IMR-90 (cell line): ENCODE measurements around the gene LRRC57. TPM values are rescaled to one million over a fixed set of nuclear protein-coding genes. Genes with fewer than 3 reads are reported as not detected.

Experiments used
- ATAC-seq: fragments of 200-7000 bp; cut with Tn5 transposase; 2 replicates; pipeline ENCODE4 v1.9.1; 2020; ENCODE audit warnings: low read depth, mild to moderate bottlenecking, moderate library complexity
- BruUV-seq: library from RNA; stranded (reverse); fragments of 400-500 nt; replicated peaks from 2 replicates; lab custom pipeline; 2021; lab: Mats Ljungman, UMichigan
- CTCF ChIA-PET: fragments of 300-600 bp; formaldehyde crosslinking; extraction: SDS; loops from one replicate; lab custom pipeline; 2021; ENCODE audit warnings: antibody characterized with exemption; lab: Yijun Ruan, JAX
- POLR2A ChIA-PET: fragments of 300-600 bp; sonication (Branson Sonifier 250); formaldehyde crosslinking; loops from one replicate; lab custom pipeline; 2022; ENCODE audit warnings: antibody characterized with exemption; ENCODE audit not compliant: unreplicated experiment; lab: Charles Lee
- DNase-seq: peaks from one replicate; pipeline ENCODE4 v3.0.0; 2013
- H2AFZ ChIP-seq: replicated peaks from 2 replicates; pipeline ENCODE3; 2013; ENCODE audit warnings: low read length, mild to moderate bottlenecking; ENCODE audit not compliant: poor library complexity
- H2AK5ac ChIP-seq: 2 replicates; pipeline ENCODE4 v1.6.1; 2013; ENCODE audit warnings: low read depth, low read length, inconsistent platforms
- H2AK9ac ChIP-seq: replicated peaks from 2 replicates; pipeline ENCODE3; 2013; ENCODE audit warnings: mild to moderate bottlenecking, low read depth, low read length, moderate library complexity; ENCODE audit not compliant: poor library complexity
- H2BK120ac ChIP-seq: 2 replicates; pipeline ENCODE4 v1.6.1; 2013; ENCODE audit warnings: low read depth, low read length, inconsistent platforms
- H2BK15ac ChIP-seq: 3 replicates; pipeline ENCODE4 v1.6.1; 2013; ENCODE audit warnings: low read depth, low read length, inconsistent platforms
- H2BK20ac ChIP-seq: 2 replicates; pipeline ENCODE4 v1.6.1; 2013; ENCODE audit warnings: low read depth, mild to moderate bottlenecking, inconsistent platforms, low read length, moderate library complexity
- H2BK5ac ChIP-seq: 2 replicates; pipeline ENCODE4 v1.6.1; 2013; ENCODE audit warnings: mild to moderate bottlenecking, low read depth, low read length, inconsistent platforms; ENCODE audit not compliant: poor library complexity, severe bottlenecking
- H3K14ac ChIP-seq: replicated peaks from 2 replicates; pipeline ENCODE4 v1.6.1; 2013; ENCODE audit warnings: low read depth, low read length, inconsistent platforms
- H3K18ac ChIP-seq: 2 replicates; pipeline ENCODE4 v1.6.1; 2013; ENCODE audit warnings: low read depth, low read length, control low read depth
- H3K23ac ChIP-seq: 2 replicates; pipeline ENCODE4 v1.6.1; 2013; ENCODE audit warnings: low read depth, low read length, inconsistent platforms
- H3K27ac ChIP-seq: 2 replicates; pipeline ENCODE4 v1.5.1; 2013; ENCODE audit warnings: mild to moderate bottlenecking, control low read depth, low read length; ENCODE audit not compliant: insufficient read depth
- H3K27me3 ChIP-seq: 2 replicates; pipeline ENCODE4 v1.6.1; 2013; ENCODE audit warnings: low read length; ENCODE audit not compliant: control insufficient read depth, insufficient read depth
- H3K36me3 ChIP-seq: 2 replicates; pipeline ENCODE4 v1.6.1; 2013; ENCODE audit warnings: low read length, mixed read lengths; ENCODE audit not compliant: control insufficient read depth, insufficient read depth
- H3K4ac ChIP-seq: 2 replicates; pipeline ENCODE4 v1.6.1; 2013; ENCODE audit warnings: low read depth, low read length, inconsistent platforms
- H3K4me1 ChIP-seq: 2 replicates; pipeline ENCODE4 v1.6.1; 2013; ENCODE audit warnings: low read length, mixed read lengths; ENCODE audit not compliant: control insufficient read depth, insufficient read depth
- H3K4me2 ChIP-seq: 2 replicates; pipeline ENCODE4 v1.6.1; 2013; ENCODE audit warnings: low read depth, mild to moderate bottlenecking, control low read depth, low read length, moderate library complexity
- H3K4me3 ChIP-seq: 2 replicates; pipeline ENCODE4 v1.5.1; 2013; ENCODE audit warnings: low read depth, mild to moderate bottlenecking, control low read depth, low read length, moderate library complexity; ENCODE audit not compliant: insufficient read depth
- H3K56ac ChIP-seq: 2 replicates; pipeline ENCODE4 v1.6.1; 2013; ENCODE audit warnings: low read length, inconsistent platforms; ENCODE audit not compliant: insufficient read depth; ENCODE audit errors: extremely low read depth
- H3K79me1 ChIP-seq, 2 experiments: 2 replicates each; pipeline ENCODE4 v1.6.1; 2013; ENCODE audit warnings: low read length in 2 of 2, inconsistent platforms in 1 of 2, low read depth in 1 of 2
- H3K9ac ChIP-seq: 2 replicates; pipeline ENCODE4 v1.6.1; 2013; ENCODE audit warnings: low read depth, low read length, control low read depth
- H3K9me1 ChIP-seq: 2 replicates; pipeline ENCODE4 v1.6.1; 2013; ENCODE audit warnings: low read length, inconsistent platforms; ENCODE audit not compliant: insufficient read depth
- H3K9me3 ChIP-seq: 2 replicates; pipeline ENCODE4 v1.6.1; 2013; ENCODE audit warnings: low read length; ENCODE audit not compliant: control insufficient read depth, insufficient read depth
- H4K20me1 ChIP-seq: 2 replicates; pipeline ENCODE4 v1.6.1; 2013; ENCODE audit warnings: low read length, inconsistent platforms; ENCODE audit not compliant: insufficient read depth
- H4K5ac ChIP-seq: 2 replicates; pipeline ENCODE4 v1.6.1; 2013; ENCODE audit warnings: mild to moderate bottlenecking, low read depth, low read length, control low read depth
- H4K8ac ChIP-seq, 2 experiments: 2 replicates each; pipeline ENCODE4 v1.6.1; 2013; ENCODE audit warnings: low read depth in 2 of 2, low read length in 2 of 2, control low read depth in 1 of 2, inconsistent platforms in 1 of 2
- H4K91ac ChIP-seq: 2 replicates; pipeline ENCODE4 v1.6.1; 2013; ENCODE audit warnings: low read depth, low read length, inconsistent platforms; ENCODE audit not compliant: insufficient read depth
- BHLHE40 ChIP-seq: fragments of 150-350 bp; IDR thresholded peaks from 2 replicates; pipeline ENCODE4 v1.6.1; 2016; ENCODE audit warnings: mild to moderate bottlenecking, low read depth, low read length
- CHD1 ChIP-seq: IDR thresholded peaks from 2 replicates; pipeline ENCODE4 v1.6.1; 2012; ENCODE audit warnings: low read depth, low read length, improper control_type of control experiment
- FOS ChIP-seq: fragments of 150-350 bp; IDR thresholded peaks from 2 replicates; pipeline ENCODE4 v1.6.1; 2016; ENCODE audit warnings: low read depth, low read length
- MAZ ChIP-seq: IDR thresholded peaks from 2 replicates; pipeline ENCODE4 v1.6.1; 2012; ENCODE audit warnings: low read depth, mild to moderate bottlenecking, low read length, improper control_type of control experiment, moderate library complexity, borderline replicate concordance
- MXI1 ChIP-seq: IDR thresholded peaks from 2 replicates; pipeline ENCODE4 v1.6.1; 2012; ENCODE audit warnings: low read depth, mild to moderate bottlenecking, low read length, moderate library complexity, borderline replicate concordance
- NFE2L2 ChIP-seq: fragments of 150-350 bp; IDR thresholded peaks from 2 replicates; pipeline ENCODE4 v1.6.1; 2016; ENCODE audit warnings: low read depth, mild to moderate bottlenecking, low read length
- POLR2A ChIP-seq: IDR thresholded peaks from 2 replicates; pipeline ENCODE4 v1.6.1; 2012; ENCODE audit warnings: mild to moderate bottlenecking, low read depth, low read length
- RAD21 ChIP-seq: IDR thresholded peaks from 2 replicates; pipeline ENCODE4 v1.6.1; 2012; ENCODE audit warnings: low read length, improper control_type of control experiment
- RFX5 ChIP-seq: IDR thresholded peaks from 2 replicates; pipeline ENCODE4 v1.8.0; 2012; ENCODE audit warnings: low read depth, mild to moderate bottlenecking, low read length, moderate library complexity
- SMC3 ChIP-seq: fragments of 150-350 bp; IDR thresholded peaks from 2 replicates; pipeline ENCODE4 v1.6.1; 2016; ENCODE audit warnings: low read depth, mild to moderate bottlenecking, antibody characterized with exemption, low read length, moderate library complexity
- WGBS, 2 experiments: methylation state at CpG; one replicate each; pipeline versions ENCODE4 v1.1.5 to v1.1.7; 2013; ENCODE audit warnings: missing lambda C conversion rate in 2 of 2; ENCODE audit not compliant: insufficient read length in 1 of 2; ENCODE audit errors: extremely low coverage in 2 of 2; 5-methylcytosine and 5-hydroxymethylcytosine counted together
- dilution Hi-C: fragments of 300-500 bp; cut with HindIII; formaldehyde crosslinking; loops from one replicate; pipeline ENCODE4 v1.14.3; 2018; ENCODE audit warnings: low sequenced_read_pairs; ENCODE audit not compliant: unreplicated experiment
- in situ Hi-C: fragments of 300-500 bp; cut with MboI; formaldehyde crosslinking; loops from 3 replicates; pipeline ENCODE4 v1.14.3; 2019; ENCODE audit warnings: low sequenced_read_pairs, inconsistent platforms, mixed read lengths
- intact Hi-C: fragments of 100-400 bp; cut with micrococcal nuclease; formaldehyde crosslinking; loops from 2 replicates; pipeline ENCODE4 v1.10.0; 2022
- polyA plus RNA-seq, 3 experiments: library from polyadenylated mRNA; depleted of rRNA; stranded (reverse); fragments of >200 nt; gene quantifications; 2 replicates each; pipeline ENCODE4 v1.2.3, GENCODE V29; 2012; ENCODE audit warnings: low replicate concordance in 1 of 3
- total RNA-seq: library from RNA; depleted of rRNA; stranded (reverse); fragments of >200 nt; gene quantifications from 2 replicates; pipeline ENCODE4 v1.2.3, GENCODE V29; 2012
- TF ChIP-seq, protein P1 (sequence below): fragments of 150-350 bp; IDR thresholded peaks from 2 replicates; pipeline ENCODE4 v1.6.1; 2017; ENCODE audit warnings: mild to moderate bottlenecking, antibody characterized with exemption, low read length, low read depth
- TF ChIP-seq, protein P2 (sequence below): fragments of 150-350 bp; IDR thresholded peaks from 2 replicates; pipeline ENCODE4 v1.6.1; 2016; ENCODE audit warnings: low read depth, mild to moderate bottlenecking, low read length, moderate library complexity, borderline replicate concordance
- TF ChIP-seq, protein P3 (sequence below): conservative IDR thresholded peaks from 2 replicates; pipeline ENCODE4 v1.5.1; 2012; ENCODE audit warnings: mild to moderate bottlenecking, low read depth, low read length, improper control_type of control experiment

Gene LRRC57
- total and polyA plus RNA-seq, 2 of the 4 experiments (the other 2 are of a cell fraction): 9.5 to 11.3 TPM

DNA sequence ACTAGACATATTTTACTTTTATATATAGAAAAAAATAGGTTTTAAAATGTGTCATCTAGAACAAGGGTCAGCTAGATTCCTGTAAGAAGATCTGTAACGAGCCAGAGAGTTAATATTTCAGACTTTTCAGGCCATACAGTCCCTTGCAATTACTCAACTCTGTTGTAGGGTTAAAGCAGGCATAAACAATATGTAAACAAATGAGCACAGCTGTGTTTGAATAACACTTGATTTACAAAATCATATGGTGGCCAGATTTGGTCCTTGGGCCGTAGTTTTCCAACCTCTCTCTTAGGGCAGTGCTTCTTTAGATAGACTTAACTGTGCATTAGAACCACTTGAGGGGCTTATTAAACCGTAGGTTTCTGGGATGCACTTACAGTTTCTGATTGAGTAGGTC is 19.6 kb downstream of the LRRC57 start:
- no peak overlapping the region for H3K4me2 ChIP-seq
- H2BK20ac ChIP-seq: no peak overlapping the region
- TF ChIP-seq BHLHE40: no peak
- TF ChIP-seq CHD1: no peak
- no peak for TF ChIP-seq MAZ
- TF ChIP-seq, protein P1, sequence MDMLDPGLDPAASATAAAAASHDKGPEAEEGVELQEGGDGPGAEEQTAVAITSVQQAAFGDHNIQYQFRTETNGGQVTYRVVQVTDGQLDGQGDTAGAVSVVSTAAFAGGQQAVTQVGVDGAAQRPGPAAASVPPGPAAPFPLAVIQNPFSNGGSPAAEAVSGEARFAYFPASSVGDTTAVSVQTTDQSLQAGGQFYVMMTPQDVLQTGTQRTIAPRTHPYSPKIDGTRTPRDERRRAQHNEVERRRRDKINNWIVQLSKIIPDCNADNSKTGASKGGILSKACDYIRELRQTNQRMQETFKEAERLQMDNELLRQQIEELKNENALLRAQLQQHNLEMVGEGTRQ: no peak
- TF ChIP-seq, protein P2, sequence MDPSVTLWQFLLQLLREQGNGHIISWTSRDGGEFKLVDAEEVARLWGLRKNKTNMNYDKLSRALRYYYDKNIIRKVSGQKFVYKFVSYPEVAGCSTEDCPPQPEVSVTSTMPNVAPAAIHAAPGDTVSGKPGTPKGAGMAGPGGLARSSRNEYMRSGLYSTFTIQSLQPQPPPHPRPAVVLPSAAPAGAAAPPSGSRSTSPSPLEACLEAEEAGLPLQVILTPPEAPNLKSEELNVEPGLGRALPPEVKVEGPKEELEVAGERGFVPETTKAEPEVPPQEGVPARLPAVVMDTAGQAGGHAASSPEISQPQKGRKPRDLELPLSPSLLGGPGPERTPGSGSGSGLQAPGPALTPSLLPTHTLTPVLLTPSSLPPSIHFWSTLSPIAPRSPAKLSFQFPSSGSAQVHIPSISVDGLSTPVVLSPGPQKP: no peak
- TF ChIP-seq MXI1: no peak
- TF ChIP-seq RFX5: no peak
- TF ChIP-seq POLR2A: no peak
- no peak for TF ChIP-seq NFE2L2
- TF ChIP-seq SMC3: no peak
- TF ChIP-seq FOS: no peak
- TF ChIP-seq, protein P3, sequence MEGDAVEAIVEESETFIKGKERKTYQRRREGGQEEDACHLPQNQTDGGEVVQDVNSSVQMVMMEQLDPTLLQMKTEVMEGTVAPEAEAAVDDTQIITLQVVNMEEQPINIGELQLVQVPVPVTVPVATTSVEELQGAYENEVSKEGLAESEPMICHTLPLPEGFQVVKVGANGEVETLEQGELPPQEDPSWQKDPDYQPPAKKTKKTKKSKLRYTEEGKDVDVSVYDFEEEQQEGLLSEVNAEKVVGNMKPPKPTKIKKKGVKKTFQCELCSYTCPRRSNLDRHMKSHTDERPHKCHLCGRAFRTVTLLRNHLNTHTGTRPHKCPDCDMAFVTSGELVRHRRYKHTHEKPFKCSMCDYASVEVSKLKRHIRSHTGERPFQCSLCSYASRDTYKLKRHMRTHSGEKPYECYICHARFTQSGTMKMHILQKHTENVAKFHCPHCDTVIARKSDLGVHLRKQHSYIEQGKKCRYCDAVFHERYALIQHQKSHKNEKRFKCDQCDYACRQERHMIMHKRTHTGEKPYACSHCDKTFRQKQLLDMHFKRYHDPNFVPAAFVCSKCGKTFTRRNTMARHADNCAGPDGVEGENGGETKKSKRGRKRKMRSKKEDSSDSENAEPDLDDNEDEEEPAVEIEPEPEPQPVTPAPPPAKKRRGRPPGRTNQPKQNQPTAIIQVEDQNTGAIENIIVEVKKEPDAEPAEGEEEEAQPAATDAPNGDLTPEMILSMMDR: no peak
- no peak for TF ChIP-seq RAD21
- ATAC-seq: peak; percentile 77
- no peak overlapping the region for H4K91ac ChIP-seq
- intact Hi-C loops: no loop called here
- no peak overlapping the region for H3K14ac ChIP-seq
- ChIA-PET POLR2A (no interaction called here), CTCF (no interaction called here)
- no peak overlapping the region for H2BK5ac ChIP-seq
- no peak overlapping the region for H3K27ac ChIP-seq
- no peaks in the 10 kb centered on the region for H3K9me3 ChIP-seq
- no peak overlapping the region for H2AK5ac ChIP-seq
- no peak overlapping the region for H3K4ac ChIP-seq
- no peak overlapping the region for H3K9ac ChIP-seq
- no TSS peak for BruUV-seq
- H2AFZ ChIP-seq: no peak overlapping the region
- no peaks in the 10 kb centered on the region for H3K27me3 ChIP-seq
- H4K5ac ChIP-seq: no peak overlapping the region
- no peak overlapping the region for H2BK120ac ChIP-seq
- no peak overlapping the region for H3K56ac ChIP-seq
- no peak overlapping the region for H2BK15ac ChIP-seq
- DNase-seq: peak; percentile 45
- H4K20me1 ChIP-seq: no peaks in the 10 kb centered on the region
- no peak overlapping the region for H3K18ac ChIP-seq
- H3K9me1 ChIP-seq: no peaks in the 10 kb centered on the region; the same call in 1 of the 2 replicates
- no peak overlapping the region for H4K8ac ChIP-seq
- no peaks in the 10 kb centered on the region for H3K4me1 ChIP-seq
- no peak overlapping the region for H3K23ac ChIP-seq
- peaks cover 29% of the 10 kb centered on the region for H3K36me3 ChIP-seq
- H2AK9ac ChIP-seq: no peak overlapping the region
- H3K79me1 ChIP-seq: no peaks in the 10 kb centered on the region; a peak in 1 of 4 replicates
- WGBS, 2 experiments: no CpG with 5 or more reads among the region's 3 CpGs
- no peak overlapping the region for H3K4me3 ChIP-seq
- in situ Hi-C loops: no loop called here
- dilution Hi-C loops: no loop called here
